GM19351 (cell line): ENCODE data around the gene HMG20A.

Experiments used
- ATAC-seq: cut with Tn5 transposase; IDR thresholded peaks from one replicate; pipeline ENCODE4 v1.9.1; 2021; ENCODE audit warnings: mild to moderate bottlenecking, moderate library complexity; ENCODE audit not compliant: unreplicated experiment

The HMG20A gene

GRCh38 chr15:77426377-77426776 lies 5.7 kb downstream of the HMG20A start:
- ATAC-seq = no peak

DNA sequence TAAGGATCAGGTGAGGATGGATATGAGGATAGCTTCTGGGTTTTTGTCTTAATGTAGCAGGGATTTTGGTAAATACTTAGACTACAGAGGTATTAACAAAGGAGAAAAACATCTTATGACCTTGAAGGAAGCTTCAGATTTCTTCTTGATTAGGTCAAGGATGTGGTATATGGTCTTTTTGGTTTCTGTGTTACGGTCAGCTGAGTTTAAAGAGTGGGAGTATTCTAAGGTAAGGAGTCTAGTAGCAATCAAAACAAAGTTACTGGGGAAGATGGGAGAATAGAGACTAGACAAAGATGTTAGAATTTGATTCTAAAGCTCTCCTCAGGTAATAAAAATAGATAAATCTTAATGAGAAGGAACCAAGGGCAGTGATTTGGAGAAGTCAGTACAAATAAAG lies 6.2 kb downstream of the HMG20A start:
- no peak for ATAC-seq

DNA sequence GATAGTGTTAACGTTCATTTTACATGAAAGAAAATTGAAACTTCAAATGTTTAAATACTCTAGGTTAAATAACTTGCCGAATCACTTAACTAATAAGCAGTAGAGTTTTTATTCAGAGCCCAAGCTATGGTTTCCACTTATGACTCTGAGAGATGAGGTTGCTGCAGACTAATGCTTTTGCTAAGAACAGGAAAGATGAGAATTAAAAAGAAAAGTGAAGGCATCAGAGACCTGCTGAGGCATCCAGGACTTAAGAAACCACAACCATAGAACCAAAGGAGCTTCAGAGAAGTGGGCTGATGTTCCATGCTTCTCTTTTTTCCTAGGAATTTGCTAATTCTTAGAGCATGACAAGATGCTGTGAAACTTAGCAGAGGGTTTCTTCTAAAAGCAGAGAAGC lies 9.5 kb downstream of the HMG20A start:
- ATAC-seq = no peak

GRCh38 chr15:77430652-77431051 lies 10.0 kb downstream of the HMG20A start:
- no peak for ATAC-seq

DNA sequence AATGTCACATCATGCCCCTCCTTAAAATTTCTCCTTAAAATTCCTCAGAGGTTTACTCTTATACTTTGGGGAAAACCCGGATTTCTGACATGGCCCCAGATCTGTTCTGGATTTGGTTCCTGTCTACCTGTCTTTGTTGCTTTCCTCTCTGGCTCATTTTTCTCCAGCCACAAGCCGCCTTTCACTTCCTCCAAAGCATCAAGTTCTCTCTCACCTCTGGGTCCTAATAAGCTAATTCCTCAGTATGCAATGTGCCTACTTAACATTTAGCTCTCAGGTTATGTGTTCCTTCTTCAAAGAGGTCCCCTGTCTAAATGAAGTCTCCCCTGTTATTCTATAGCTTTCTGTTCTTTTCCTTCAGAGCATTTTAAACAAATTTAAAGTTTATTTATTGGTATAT lies 16.1 kb downstream of the HMG20A start:
- no peak for ATAC-seq

GRCh38 chr15:77437264-77437663 lies 16.6 kb downstream of the HMG20A start:
- no peak for ATAC-seq

- peak; percentile 89 for ATAC-seq
These were observed 19.8 kb downstream of the HMG20A start for GRCh38 chr15:77440378-77440999.

DNA sequence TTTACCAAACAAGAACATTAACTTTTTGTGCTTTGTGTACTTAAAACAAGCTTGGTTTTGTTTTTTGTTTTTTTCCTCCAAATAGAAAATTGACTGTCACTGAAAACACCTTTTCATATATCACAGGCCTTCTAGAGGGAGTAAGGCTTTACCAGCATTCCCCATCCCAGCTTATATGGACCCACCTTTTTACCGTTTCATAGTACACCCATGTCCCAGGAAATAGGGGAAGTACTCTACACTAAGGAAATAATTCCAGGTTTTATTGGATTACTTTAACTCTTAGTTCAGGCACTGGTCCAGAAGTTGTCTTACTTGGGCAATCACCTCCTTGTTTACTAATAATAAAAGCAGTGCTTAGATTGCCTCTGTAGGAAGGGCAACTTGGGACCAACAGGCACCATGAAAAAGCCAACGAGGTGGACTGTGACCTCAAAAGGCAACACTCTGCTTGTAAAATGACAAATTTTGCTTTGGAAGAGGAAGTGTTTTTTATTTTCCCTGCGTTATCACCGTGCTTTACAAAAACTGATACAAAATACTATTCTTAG lies 26.2 kb downstream of the HMG20A start:
- no peak for ATAC-seq

GRCh38 chr15:77454265-77454664 lies 33.6 kb downstream of the HMG20A start:
- no peak for ATAC-seq

GRCh38 chr15:77454951-77455350 lies 34.3 kb downstream of the HMG20A start:
- no peak for ATAC-seq

DNA sequence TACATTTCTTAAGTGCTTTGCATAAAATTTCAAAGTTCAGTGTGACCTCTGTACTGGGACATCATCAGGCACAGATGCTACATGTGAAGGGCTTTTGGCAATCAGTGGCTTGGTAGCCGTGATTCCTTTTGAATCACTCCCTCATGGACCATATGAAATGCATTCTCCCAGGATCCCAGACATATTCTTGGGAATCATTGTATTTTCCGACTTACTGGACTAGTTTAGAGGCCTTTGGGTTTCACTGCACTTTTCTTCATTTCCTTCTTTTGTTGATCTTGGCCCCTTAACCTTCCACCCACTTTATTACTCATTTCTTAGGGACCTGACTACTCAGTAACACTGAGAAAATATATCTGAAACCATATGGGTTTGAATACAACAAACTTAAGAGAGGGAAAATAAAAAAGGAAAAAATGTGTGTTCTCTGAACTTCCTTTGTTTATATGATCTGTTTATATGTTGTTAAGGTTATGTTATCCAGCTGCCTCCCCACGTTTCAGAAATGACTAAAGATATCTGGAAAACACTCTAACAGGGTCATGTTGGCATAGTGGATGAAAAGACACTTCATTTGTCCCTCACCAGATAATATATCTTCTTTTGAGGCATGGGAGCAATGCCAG lies 35.1 kb downstream of the HMG20A start:
- ATAC-seq = no peak

DNA sequence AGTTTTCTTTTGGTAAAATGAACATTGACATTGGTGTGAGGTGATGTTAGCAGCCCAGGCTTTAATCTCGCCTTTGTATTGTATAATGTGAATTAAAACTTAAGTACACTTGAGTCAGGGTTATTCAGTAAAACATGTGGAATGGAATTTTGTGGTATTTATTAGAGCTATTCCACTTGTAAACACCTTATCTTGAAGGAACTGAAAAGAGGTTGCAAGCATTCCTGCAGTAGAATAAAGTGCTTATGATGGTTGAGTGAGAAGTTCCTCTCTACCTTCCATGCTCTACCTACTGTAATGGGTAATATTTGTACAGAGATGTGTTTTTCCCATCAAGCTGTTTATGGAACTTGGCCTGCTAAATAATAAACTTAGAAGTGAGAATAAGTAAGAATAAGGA lies 36.1 kb downstream of the HMG20A start:
- ATAC-seq = no peak

GRCh38 chr15:77457191-77457904 lies 36.7 kb downstream of the HMG20A start:
- ATAC-seq = no peak

DNA sequence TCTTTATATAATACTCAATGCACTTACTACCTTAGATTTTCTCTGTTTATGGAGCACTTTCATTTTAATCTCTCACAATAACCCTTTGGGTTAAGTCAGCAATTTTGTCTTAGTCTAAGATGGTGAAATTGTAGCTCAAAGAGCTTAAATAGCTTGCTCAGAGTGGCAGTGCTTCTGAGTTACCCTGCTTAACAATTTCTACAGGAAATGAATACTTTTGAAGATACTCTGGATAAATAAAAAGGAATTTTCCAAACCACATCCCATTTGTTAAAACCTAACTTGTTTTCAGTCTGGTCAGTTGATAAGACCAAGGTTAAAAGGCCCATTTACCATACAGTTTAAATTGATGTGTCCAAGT lies 37.2 kb downstream of the HMG20A start:
- ATAC-seq = no peak

GRCh38 chr15:77459031-77459430 lies 38.3 kb downstream of the HMG20A start:
- no peak for ATAC-seq

DNA sequence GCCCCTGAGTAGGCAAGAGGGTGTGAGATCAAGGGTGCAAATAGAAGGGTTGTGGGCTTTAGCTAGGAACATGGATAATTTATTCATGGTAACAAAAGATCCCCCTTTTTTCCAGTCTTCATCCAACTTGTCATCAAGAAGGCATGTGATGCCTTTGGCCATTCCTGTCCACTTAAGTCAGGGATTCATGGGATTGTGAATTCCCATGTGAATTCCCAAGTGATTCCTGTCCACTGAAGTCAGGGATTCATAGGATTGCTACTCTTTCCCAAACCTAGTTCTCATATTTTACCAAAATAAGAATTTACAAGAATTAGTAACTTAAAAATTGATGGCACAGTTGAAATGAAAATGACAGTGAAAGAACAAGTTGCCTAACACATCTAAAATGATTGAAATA lies 40.8 kb downstream of the HMG20A start:
- no peak for ATAC-seq

GRCh38 chr15:77464129-77464865 lies 43.6 kb downstream of the HMG20A start:
- ATAC-seq = no peak

GRCh38 chr15:77466521-77466920 lies 45.8 kb downstream of the HMG20A start:
- ATAC-seq = no peak

DNA sequence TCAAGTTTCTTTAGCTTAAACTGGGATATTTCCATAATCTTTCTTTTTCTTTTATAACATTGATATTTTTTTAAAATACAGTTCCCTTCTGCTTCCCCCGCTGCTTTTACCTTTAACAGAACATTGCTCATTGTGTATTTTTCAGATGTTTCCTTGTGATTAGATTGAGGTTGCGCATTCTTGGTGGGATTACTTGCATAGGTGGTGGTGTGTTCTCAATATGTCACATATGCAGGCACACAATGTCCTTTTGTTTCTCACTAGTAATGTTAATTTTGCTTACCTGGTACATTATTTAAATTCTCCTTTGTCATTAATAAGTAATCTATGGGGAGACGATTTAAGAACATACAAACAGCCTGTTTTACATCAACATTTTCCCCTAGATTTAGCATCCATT lies 48.2 kb downstream of the HMG20A start:
- no peak for ATAC-seq

DNA sequence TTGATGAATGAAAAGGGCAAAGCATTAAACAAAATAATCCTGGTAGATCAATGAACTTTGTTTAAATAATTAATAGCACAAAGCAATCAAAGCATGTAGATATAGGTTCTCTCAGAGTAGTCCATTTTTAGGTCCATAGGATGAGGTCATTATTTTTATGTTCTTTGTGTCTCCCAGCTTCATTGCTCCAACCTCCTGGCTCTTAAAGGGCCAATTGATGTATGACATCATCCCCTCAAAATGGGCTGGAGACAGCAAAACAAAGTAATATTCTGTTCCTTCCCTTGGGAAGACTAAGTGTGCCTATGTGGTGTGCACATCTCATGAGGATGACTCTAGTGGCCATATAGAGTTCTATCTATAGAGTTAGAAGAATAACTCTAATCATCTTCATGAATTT lies 49.5 kb downstream of the HMG20A start:
- ATAC-seq = no peak

DNA sequence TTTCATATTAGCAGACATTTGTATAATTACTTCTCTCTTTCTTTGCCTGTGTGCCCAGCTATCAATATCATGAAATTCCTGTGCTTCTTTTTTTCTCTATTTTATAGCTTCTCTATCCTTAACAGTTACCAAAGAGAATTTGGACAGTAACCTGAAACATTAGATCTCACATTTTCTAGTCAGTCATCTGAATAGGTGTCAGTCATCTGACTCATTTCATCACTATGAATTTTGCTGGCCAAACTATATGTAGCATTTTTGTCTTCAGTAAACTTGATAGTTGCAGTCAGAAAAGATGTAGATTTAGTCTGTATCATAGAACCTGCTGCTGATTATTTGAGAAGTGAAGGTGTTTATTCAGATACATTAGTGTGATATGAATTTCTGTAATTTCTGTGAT lies 52.6 kb downstream of the HMG20A start:
- no peak for ATAC-seq
